Neural cell (in vitro differentiated cells): ENCODE measurements around the gene RETSAT. TPM values are rescaled to one million over a fixed set of nuclear protein-coding genes. Genes with fewer than 3 reads are reported as not detected.

Experiments
- H2AFZ ChIP-seq: fragments of 200-600, 300-800 bp; sonication (generic), shearing (Covaris generic); 2 replicates; pipeline ENCODE4 v1.6.0; 2014; ENCODE audit warnings: low read depth, mild to moderate bottlenecking, antibody characterized with exemption, low read length, moderate library complexity
- H3F3A ChIP-seq: fragments of 200-600 bp; shearing (Covaris generic); 2 replicates; pipeline ENCODE4 v1.6.1; 2016; ENCODE audit warnings: mild to moderate bottlenecking, moderate library complexity, mixed read lengths, antibody characterized with exemption, low read length; ENCODE audit not compliant: insufficient read depth, poor library complexity, severe bottlenecking
- H3K27ac ChIP-seq: fragments of 200-600, 300-800 bp; sonication (generic), shearing (Covaris generic); 2 replicates; pipeline ENCODE4 v1.5.1; 2014; ENCODE audit warnings: mild to moderate bottlenecking, low read length, moderate library complexity
- H3K27me3 ChIP-seq: fragments of 300-800, 200-600 bp; sonication (generic), shearing (Covaris generic); 2 replicates; pipeline ENCODE4 v1.6.0; 2014; ENCODE audit warnings: mild to moderate bottlenecking, low read depth, low read length, moderate library complexity; ENCODE audit not compliant: insufficient read depth
- H3K36me3 ChIP-seq: fragments of 300-800, 200-600 bp; sonication (generic), shearing (Covaris generic); 2 replicates; pipeline ENCODE4 v1.5.1; 2014; ENCODE audit warnings: mild to moderate bottlenecking, antibody characterized with exemption, low read length, moderate library complexity; ENCODE audit not compliant: insufficient read depth
- H3K4me2 ChIP-seq: fragments of 300-800, 200-600 bp; sonication (generic), shearing (Covaris generic); 2 replicates; pipeline ENCODE4 v1.6.0; 2014; ENCODE audit warnings: mild to moderate bottlenecking, low read length
- H3K4me3 ChIP-seq: fragments of 300-800, 200-600 bp; sonication (generic), shearing (Covaris generic); 2 replicates; pipeline ENCODE4 v1.5.1; 2014; ENCODE audit warnings: mild to moderate bottlenecking, low read length, moderate library complexity
- H3K79me2 ChIP-seq: fragments of 200-600 bp; shearing (Covaris generic); replicated peaks from 2 replicates; pipeline ENCODE4 v1.6.0; 2014; ENCODE audit warnings: mild to moderate bottlenecking, low read length, moderate library complexity; ENCODE audit not compliant: insufficient read depth
- H3K9ac ChIP-seq: fragments of 300-800, 200-600 bp; sonication (generic), shearing (Covaris generic); 2 replicates; pipeline ENCODE4 v1.6.1; 2016; ENCODE audit warnings: mild to moderate bottlenecking, low read length, mixed read lengths
- H3K9me2 ChIP-seq: fragments of 200-600 bp; shearing (Covaris generic); 2 replicates; pipeline ENCODE4 v1.6.1; 2016; ENCODE audit warnings: mild to moderate bottlenecking, low read length, mixed read lengths; ENCODE audit not compliant: insufficient read depth
- H3K9me3 ChIP-seq: fragments of 200-600, 300-800 bp; sonication (generic), shearing (Covaris generic); 2 replicates; pipeline ENCODE4 v1.6.1; 2016; ENCODE audit warnings: mild to moderate bottlenecking, mixed run types, low read length, moderate library complexity, mixed read lengths
- H4K20me1 ChIP-seq: fragments of 200-600 bp; shearing (Covaris generic); 2 replicates; pipeline ENCODE4 v1.6.1; 2016; ENCODE audit warnings: mild to moderate bottlenecking, mixed run types; ENCODE audit not compliant: insufficient read depth
- EP300 ChIP-seq: fragments of 450-650 bp; conservative IDR thresholded peaks from 2 replicates; pipeline ENCODE4 v1.6.1; 2014; ENCODE audit warnings: antibody characterized with exemption, mild to moderate bottlenecking, moderate library complexity; ENCODE audit not compliant: poor library complexity, severe bottlenecking
- EZH2 ChIP-seq: fragments of 200-600, 300-800 bp; shearing (Covaris generic), sonication (generic); IDR thresholded peaks from 2 replicates; pipeline ENCODE4 v1.6.1; 2014; ENCODE audit warnings: antibody characterized with exemption, low read length, borderline replicate concordance, mild to moderate bottlenecking; ENCODE audit not compliant: insufficient read depth, poor library complexity, severe bottlenecking
- MXI1 ChIP-seq: fragments of 450-650 bp; conservative IDR thresholded peaks from 2 replicates; pipeline ENCODE4 v1.6.1; 2014; ENCODE audit warnings: antibody characterized with exemption, mild to moderate bottlenecking; ENCODE audit not compliant: poor library complexity, severe bottlenecking
- POLR2AphosphoS5 ChIP-seq: IDR thresholded peaks from 2 replicates; pipeline ENCODE4 v1.6.1; 2012
- RAD21 ChIP-seq: fragments of 450-650 bp; conservative IDR thresholded peaks from 2 replicates; pipeline ENCODE4 v1.6.1; 2014; ENCODE audit warnings: antibody characterized with exemption, mild to moderate bottlenecking, moderate library complexity
- SMC3 ChIP-seq: fragments of 450-650 bp; conservative IDR thresholded peaks from 2 replicates; pipeline ENCODE4 v1.6.1; 2014; ENCODE audit warnings: antibody characterized with exemption, mild to moderate bottlenecking, moderate library complexity; ENCODE audit not compliant: poor library complexity
- TAF1 ChIP-seq: IDR thresholded peaks from 2 replicates; pipeline ENCODE4 v1.6.1; 2012; ENCODE audit warnings: low read depth
- polyA plus RNA-seq: library from polyadenylated mRNA; depleted of rRNA; stranded (reverse); fragments of >200 nt; gene quantifications from 2 replicates; pipeline ENCODE4 v1.2.3, GENCODE V29; 2014
- TF ChIP-seq, protein P1 (sequence below): IDR thresholded peaks from 2 replicates; pipeline ENCODE4 v1.6.1; 2012; ENCODE audit warnings: borderline replicate concordance
- TF ChIP-seq, protein P2 (sequence below): fragments of 450-650 bp; IDR thresholded peaks from 2 replicates; pipeline ENCODE4 v1.5.1; 2014; ENCODE audit warnings: antibody characterized with exemption, mild to moderate bottlenecking, moderate library complexity; ENCODE audit not compliant: poor library complexity, severe bottlenecking

The RETSAT gene
- polyA plus RNA-seq, 1 donor from 2014 or later, result 10.9 TPM

DNA sequence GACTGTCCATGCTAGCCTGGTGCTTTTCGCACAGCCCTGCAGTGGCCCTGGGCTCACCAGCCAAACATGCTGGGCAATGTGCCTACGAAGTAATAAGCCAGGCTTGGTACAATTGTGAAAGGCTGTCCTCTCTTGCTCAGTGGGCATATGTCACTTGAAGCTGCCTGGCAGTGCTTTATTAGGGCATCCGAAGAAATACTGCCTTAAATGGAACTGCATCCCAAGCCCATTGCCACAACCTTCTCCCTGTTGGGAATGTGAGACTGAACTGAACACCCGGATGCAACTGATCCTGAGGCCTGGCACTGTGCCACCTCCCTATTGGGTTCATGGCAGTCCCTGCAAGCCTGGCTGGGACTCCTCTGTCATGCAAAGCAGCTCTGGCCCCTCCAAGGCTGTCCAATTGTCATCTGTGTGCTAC, 39.9 kb upstream of the RETSAT start:
- Histone ChIP-seq H3K4me2 (no peak overlapping the region), H3K27me3 (no peaks in the 10 kb centered on the region), H3K9me3 (no peaks in the 10 kb centered on the region), H3F3A (no peaks in the 10 kb centered on the region), H3K9ac (no peak overlapping the region), H3K27ac (no peak overlapping the region), H3K4me3 (no peak overlapping the region), H3K36me3 (no peaks in the 10 kb centered on the region), H2AFZ (no peak overlapping the region), H4K20me1 (no peaks in the 10 kb centered on the region), H3K9me2 (no peaks in the 10 kb centered on the region), H3K79me2 (no peaks in the 10 kb centered on the region)
- no peak for TF ChIP-seq SMC3
- no peak for TF ChIP-seq EZH2
- TF ChIP-seq, protein P1, sequence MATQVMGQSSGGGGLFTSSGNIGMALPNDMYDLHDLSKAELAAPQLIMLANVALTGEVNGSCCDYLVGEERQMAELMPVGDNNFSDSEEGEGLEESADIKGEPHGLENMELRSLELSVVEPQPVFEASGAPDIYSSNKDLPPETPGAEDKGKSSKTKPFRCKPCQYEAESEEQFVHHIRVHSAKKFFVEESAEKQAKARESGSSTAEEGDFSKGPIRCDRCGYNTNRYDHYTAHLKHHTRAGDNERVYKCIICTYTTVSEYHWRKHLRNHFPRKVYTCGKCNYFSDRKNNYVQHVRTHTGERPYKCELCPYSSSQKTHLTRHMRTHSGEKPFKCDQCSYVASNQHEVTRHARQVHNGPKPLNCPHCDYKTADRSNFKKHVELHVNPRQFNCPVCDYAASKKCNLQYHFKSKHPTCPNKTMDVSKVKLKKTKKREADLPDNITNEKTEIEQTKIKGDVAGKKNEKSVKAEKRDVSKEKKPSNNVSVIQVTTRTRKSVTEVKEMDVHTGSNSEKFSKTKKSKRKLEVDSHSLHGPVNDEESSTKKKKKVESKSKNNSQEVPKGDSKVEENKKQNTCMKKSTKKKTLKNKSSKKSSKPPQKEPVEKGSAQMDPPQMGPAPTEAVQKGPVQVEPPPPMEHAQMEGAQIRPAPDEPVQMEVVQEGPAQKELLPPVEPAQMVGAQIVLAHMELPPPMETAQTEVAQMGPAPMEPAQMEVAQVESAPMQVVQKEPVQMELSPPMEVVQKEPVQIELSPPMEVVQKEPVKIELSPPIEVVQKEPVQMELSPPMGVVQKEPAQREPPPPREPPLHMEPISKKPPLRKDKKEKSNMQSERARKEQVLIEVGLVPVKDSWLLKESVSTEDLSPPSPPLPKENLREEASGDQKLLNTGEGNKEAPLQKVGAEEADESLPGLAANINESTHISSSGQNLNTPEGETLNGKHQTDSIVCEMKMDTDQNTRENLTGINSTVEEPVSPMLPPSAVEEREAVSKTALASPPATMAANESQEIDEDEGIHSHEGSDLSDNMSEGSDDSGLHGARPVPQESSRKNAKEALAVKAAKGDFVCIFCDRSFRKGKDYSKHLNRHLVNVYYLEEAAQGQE, result no peak
- TF ChIP-seq POLR2AphosphoS5, result no peak
- TF ChIP-seq, protein P2, sequence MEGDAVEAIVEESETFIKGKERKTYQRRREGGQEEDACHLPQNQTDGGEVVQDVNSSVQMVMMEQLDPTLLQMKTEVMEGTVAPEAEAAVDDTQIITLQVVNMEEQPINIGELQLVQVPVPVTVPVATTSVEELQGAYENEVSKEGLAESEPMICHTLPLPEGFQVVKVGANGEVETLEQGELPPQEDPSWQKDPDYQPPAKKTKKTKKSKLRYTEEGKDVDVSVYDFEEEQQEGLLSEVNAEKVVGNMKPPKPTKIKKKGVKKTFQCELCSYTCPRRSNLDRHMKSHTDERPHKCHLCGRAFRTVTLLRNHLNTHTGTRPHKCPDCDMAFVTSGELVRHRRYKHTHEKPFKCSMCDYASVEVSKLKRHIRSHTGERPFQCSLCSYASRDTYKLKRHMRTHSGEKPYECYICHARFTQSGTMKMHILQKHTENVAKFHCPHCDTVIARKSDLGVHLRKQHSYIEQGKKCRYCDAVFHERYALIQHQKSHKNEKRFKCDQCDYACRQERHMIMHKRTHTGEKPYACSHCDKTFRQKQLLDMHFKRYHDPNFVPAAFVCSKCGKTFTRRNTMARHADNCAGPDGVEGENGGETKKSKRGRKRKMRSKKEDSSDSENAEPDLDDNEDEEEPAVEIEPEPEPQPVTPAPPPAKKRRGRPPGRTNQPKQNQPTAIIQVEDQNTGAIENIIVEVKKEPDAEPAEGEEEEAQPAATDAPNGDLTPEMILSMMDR, result no peak
- TF ChIP-seq MXI1, result no peak
- no peak for TF ChIP-seq EP300
- TF ChIP-seq TAF1, result no peak
- TF ChIP-seq RAD21, result no peak

DNA sequence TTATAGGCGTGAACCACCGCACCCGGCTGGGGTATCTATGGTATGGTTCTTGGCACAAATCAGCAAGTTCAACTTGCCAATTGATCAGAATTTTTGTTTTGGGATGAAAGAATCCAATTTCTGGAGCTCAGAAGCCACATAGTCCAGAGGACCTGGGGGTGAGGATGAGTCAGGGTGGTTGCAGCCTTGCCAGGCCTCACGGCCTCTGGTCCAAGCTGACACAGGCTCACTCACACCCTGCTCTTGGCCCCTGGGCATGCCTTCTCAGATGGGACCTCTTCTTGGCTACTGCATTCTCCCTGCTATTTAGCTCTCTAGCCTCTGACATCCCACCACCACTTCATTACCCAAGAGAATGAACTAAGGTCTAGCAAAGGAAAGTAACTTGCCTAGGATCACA, 39.5 kb upstream of the RETSAT start:
- no peaks in the 10 kb centered on the region for H3K9me2 ChIP-seq
- H3K79me2 ChIP-seq, result no peaks in the 10 kb centered on the region
- H3K9ac ChIP-seq, result no peak overlapping the region
- H3K4me2 ChIP-seq, result no peak overlapping the region
- no peak overlapping the region for H3K27ac ChIP-seq
- H3K36me3 ChIP-seq, result no peaks in the 10 kb centered on the region
- no peaks in the 10 kb centered on the region for H3K27me3 ChIP-seq
- no peak overlapping the region for H2AFZ ChIP-seq
- H3F3A ChIP-seq, result no peaks in the 10 kb centered on the region
- no peaks in the 10 kb centered on the region for H4K20me1 ChIP-seq
- H3K4me3 ChIP-seq, result no peak overlapping the region
- no peaks in the 10 kb centered on the region for H3K9me3 ChIP-seq
- no peak for TF ChIP-seq RAD21
- TF ChIP-seq EZH2, result no peak
- no peak for TF ChIP-seq POLR2AphosphoS5
- TF ChIP-seq, protein P2, result no peak
- TF ChIP-seq, protein P1, result no peak
- no peak for TF ChIP-seq MXI1
- no peak for TF ChIP-seq TAF1
- TF ChIP-seq EP300, result no peak
- no peak for TF ChIP-seq SMC3
